A549 (cell line): ENCODE measurements around the gene MIA. TPM values are rescaled to one million over a fixed set of nuclear protein-coding genes. Genes with fewer than 3 reads are reported as not detected.

Source experiments
- ATAC-seq, 2 experiments: fragments of 200-7000 bp in 1 of 2; fragments of >200 bp in 1 of 2; cut with Nextera tagmentation in 1 of 2; cut with Tn5 transposase in 1 of 2; 3 replicates each; pipeline versions ENCODE4 v1.8.0 to v1.9.1; 2018 to 2020; ENCODE audit warnings: mild to moderate bottlenecking in 1 of 2, moderate library complexity in 1 of 2
- CTCF ChIA-PET: fragments of 300-600 bp; sonication (Branson Sonifier 250); formaldehyde crosslinking; extraction: SDS; loops from one replicate; lab custom pipeline; 2021; ENCODE audit warnings: antibody characterized with exemption, inconsistent platforms; lab: Yijun Ruan, JAX
- POLR2A ChIA-PET: fragments of 350-600 bp; formaldehyde crosslinking; extraction: SDS; loops from one replicate; lab custom pipeline; 2021; ENCODE audit warnings: antibody characterized with exemption, inconsistent platforms; lab: Yijun Ruan, JAX
- DNase-seq, 2 experiments: peaks; one replicate each; pipeline versions ENCODE4 v3.0.0 to v3.0.0-alpha.2; 2011 to 2016; ENCODE audit warnings: low read depth in 1 of 2, low spot score in 1 of 2
- FAIRE-seq: peaks from 2 replicates; lab custom pipeline; 2011; peaks lifted over from hg19 to GRCh38; lab: Jason Lieb, UNC
- H3K27ac ChIP-seq, 2 experiments: fragments of >200 bp; sonication (Bioruptor Twin); formaldehyde crosslinking; 3 replicates each; pipeline ENCODE4 v1.5.1; 2016 to 2017
- H3K4me1 ChIP-seq: fragments of >200 bp; sonication (Bioruptor Twin); formaldehyde crosslinking; 3 replicates; pipeline ENCODE4 v1.6.1; 2016
- H3K4me2 ChIP-seq: fragments of >200 bp; sonication (Bioruptor Twin); formaldehyde crosslinking; 3 replicates; pipeline ENCODE4 v1.6.1; 2016
- H3K4me3 ChIP-seq: fragments of >200 bp; sonication (Bioruptor Twin); formaldehyde crosslinking; 3 replicates; pipeline ENCODE4 v1.5.1; 2016
- H3K9me3 ChIP-seq: fragments of >200 bp; sonication (Bioruptor Twin); formaldehyde crosslinking; 3 replicates; pipeline ENCODE4 v1.6.1; 2016
- BCL3 ChIP-seq: fragments of >200 bp; sonication (Bioruptor Twin); formaldehyde crosslinking; IDR thresholded peaks from 3 replicates; pipeline ENCODE4 v1.6.1; 2016
- CBX2 ChIP-seq: fragments of 200-600 bp; sonication (generic); IDR thresholded peaks from 2 replicates; pipeline ENCODE4 v1.6.1; 2016; ENCODE audit warnings: low read depth, mild to moderate bottlenecking, borderline replicate concordance
- CBX8 ChIP-seq: fragments of 200-600 bp; sonication (generic); IDR thresholded peaks from 2 replicates; pipeline ENCODE4 v1.6.1; 2016
- CHD4 ChIP-seq: fragments of 200-600 bp; sonication (generic); IDR thresholded peaks from 2 replicates; pipeline ENCODE4 v1.6.1; 2016; ENCODE audit warnings: antibody characterized with exemption, mild to moderate bottlenecking, borderline replicate concordance
- CTCF ChIP-seq: fragments of >200 bp; sonication (Bioruptor Twin); formaldehyde crosslinking; IDR thresholded peaks from 3 replicates; pipeline ENCODE4 v1.5.1; 2016
- E2F6 ChIP-seq: IDR thresholded peaks from 2 replicates; pipeline ENCODE4 v1.6.1; 2012; ENCODE audit warnings: low read depth, borderline replicate concordance
- EHF ChIP-seq: fragments of 250-450 bp; sonication (Bioruptor Pico); IDR thresholded peaks from 2 replicates; pipeline ENCODE4 v1.5.0; 2020; ENCODE audit warnings: mild to moderate bottlenecking
- ELK1 ChIP-seq: fragments of 150-350 bp; IDR thresholded peaks from 2 replicates; pipeline ENCODE4 v1.6.1; 2014; ENCODE audit warnings: low read depth, mild to moderate bottlenecking, low read length
- EP300 ChIP-seq, 2 experiments: fragments of >200 bp; sonication (Bioruptor Twin); formaldehyde crosslinking; IDR thresholded peaks; 2 replicates in 1 of 2; 3 replicates in 1 of 2; pipeline ENCODE4 v1.6.1; 2016 to 2017
- FOSB ChIP-seq: fragments of 250-450 bp; sonication (Bioruptor Pico); IDR thresholded peaks from 2 replicates; pipeline ENCODE4 v1.5.0; 2020; ENCODE audit warnings: mild to moderate bottlenecking, moderate library complexity
- FOSL2 ChIP-seq, 2 experiments: fragments of 450-650 bp in 1 of 2; fragments of >200 bp in 1 of 2; sonication (Bioruptor Twin) in 1 of 2; formaldehyde crosslinking; IDR thresholded peaks; 2 replicates each; pipeline versions ENCODE4 v1.5.0 to v1.6.1; 2016 to 2020; ENCODE audit warnings: mild to moderate bottlenecking in 1 of 2, moderate library complexity in 1 of 2
- FOXS1 ChIP-seq: fragments of 250-450 bp; sonication (Bioruptor Pico); IDR thresholded peaks from 2 replicates; pipeline ENCODE4 v1.5.0; 2020; ENCODE audit warnings: mild to moderate bottlenecking, moderate library complexity
- HDAC2 ChIP-seq: fragments of 200-600 bp; sonication (generic); IDR thresholded peaks from 2 replicates; pipeline ENCODE4 v1.6.1; 2016
- HEYL ChIP-seq: fragments of 250-450 bp; sonication (Bioruptor Pico); IDR thresholded peaks from 2 replicates; pipeline ENCODE4 v1.8.0; 2021; ENCODE audit warnings: mild to moderate bottlenecking, moderate library complexity
- HOXA7 ChIP-seq: fragments of 250-450 bp; sonication (Bioruptor Pico); IDR thresholded peaks from 2 replicates; pipeline ENCODE4 v1.5.0; 2020; ENCODE audit warnings: mild to moderate bottlenecking, moderate library complexity
- HOXB13 ChIP-seq: fragments of 250-450 bp; sonication (Bioruptor Pico); IDR thresholded peaks from 2 replicates; pipeline ENCODE4 v1.5.0; 2020; ENCODE audit warnings: low read depth, mild to moderate bottlenecking, moderate library complexity
- JUN ChIP-seq, 2 experiments: fragments of >200 bp; sonication (Bioruptor Twin); formaldehyde crosslinking; IDR thresholded peaks; 2 replicates in 1 of 2; 3 replicates in 1 of 2; pipeline ENCODE4 v1.6.1; 2016 to 2017
- JUNB ChIP-seq: fragments of >200 bp; sonication (Bioruptor Twin); formaldehyde crosslinking; IDR thresholded peaks from 2 replicates; pipeline ENCODE4 v1.6.1; 2016
- KDM5A ChIP-seq: fragments of 200-600 bp; sonication (generic); IDR thresholded peaks from 2 replicates; pipeline ENCODE4 v1.6.1; 2016; ENCODE audit warnings: antibody characterized with exemption, mild to moderate bottlenecking
- MAFK ChIP-seq: fragments of 450-650 bp; IDR thresholded peaks from 2 replicates; pipeline ENCODE4 v1.6.1; 2014; ENCODE audit not compliant: partially characterized antibody
- MAX ChIP-seq: IDR thresholded peaks from 2 replicates; pipeline ENCODE4 v1.6.1; 2012
- MYC ChIP-seq: IDR thresholded peaks from 2 replicates; pipeline ENCODE4 v1.6.1; 2012; ENCODE audit warnings: mild to moderate bottlenecking, inconsistent platforms, low read length, improper control_type of control experiment, borderline replicate concordance
- NFE2L2 ChIP-seq: fragments of 150-350 bp; conservative IDR thresholded peaks from 2 replicates; pipeline ENCODE4 v1.6.1; 2014; ENCODE audit warnings: low read length
- POLR2A ChIP-seq: IDR thresholded peaks from 2 replicates; pipeline ENCODE4 v1.6.1; 2012; ENCODE audit warnings: mild to moderate bottlenecking, low read length
- POLR2AphosphoS2 ChIP-seq: conservative IDR thresholded peaks from 2 replicates; pipeline ENCODE4 v1.6.1; 2012; ENCODE audit warnings: low read length, improper control_type of control experiment, inconsistent platforms
- RAD21 ChIP-seq, 2 experiments: fragments of >200 bp in 1 of 2; sonication (Bioruptor Twin) in 1 of 2; formaldehyde crosslinking in 1 of 2; IDR thresholded peaks in 1 of 2; conservative IDR thresholded peaks in 1 of 2; 2 replicates in 1 of 2; 3 replicates in 1 of 2; pipeline ENCODE4 v1.6.1; 2012 to 2018; ENCODE audit warnings: inconsistent platforms in 1 of 2
- RARB ChIP-seq: fragments of 250-450 bp; sonication (Bioruptor Pico); IDR thresholded peaks from 2 replicates; pipeline ENCODE4 v1.8.0; 2021; ENCODE audit warnings: mild to moderate bottlenecking, moderate library complexity
- RCOR1 ChIP-seq: fragments of 150-350 bp; IDR thresholded peaks from 2 replicates; pipeline ENCODE4 v1.6.1; 2014; ENCODE audit warnings: antibody characterized with exemption, low read length, low read depth
- RFX5 ChIP-seq: fragments of 450-650 bp; IDR thresholded peaks from 2 replicates; pipeline ENCODE4 v1.7.1; 2014; ENCODE audit warnings: antibody characterized with exemption, mild to moderate bottlenecking, moderate library complexity
- RNF2 ChIP-seq: fragments of 200-600 bp; sonication (generic); IDR thresholded peaks from 2 replicates; pipeline ENCODE4 v1.6.1; 2016; ENCODE audit warnings: low read depth, mild to moderate bottlenecking, antibody characterized with exemption, moderate library complexity, borderline replicate concordance
- SREBF2 ChIP-seq: fragments of 450-650 bp; IDR thresholded peaks from 2 replicates; pipeline ENCODE4 v1.6.1; 2014; ENCODE audit warnings: mild to moderate bottlenecking, moderate library complexity
- TFCP2L1 ChIP-seq: fragments of 250-450 bp; sonication (Bioruptor Pico); IDR thresholded peaks from 2 replicates; pipeline ENCODE4 v1.5.0; 2021; ENCODE audit warnings: mild to moderate bottlenecking
- TP53 ChIP-seq: fragments of 250-450 bp; sonication (Bioruptor Pico); IDR thresholded peaks from 2 replicates; pipeline ENCODE4 v1.5.0; 2021; ENCODE audit warnings: mild to moderate bottlenecking, moderate library complexity
- USF2 ChIP-seq: fragments of 450-650 bp; IDR thresholded peaks from 2 replicates; pipeline ENCODE4 v1.6.1; 2014; ENCODE audit warnings: antibody characterized with exemption
- ZFP36 ChIP-seq: fragments of 450-650 bp; IDR thresholded peaks from 2 replicates; pipeline ENCODE4 v1.6.1; 2014; ENCODE audit warnings: borderline replicate concordance; ENCODE audit not compliant: partially characterized antibody
- ZNF302 ChIP-seq: fragments of 250-450 bp; sonication (Bioruptor Pico); IDR thresholded peaks from 2 replicates; pipeline ENCODE4 v1.9.0; 2021; ENCODE audit warnings: inconsistent platforms, mild to moderate bottlenecking, moderate library complexity
- ZSCAN20 ChIP-seq: fragments of 250-450 bp; sonication (Bioruptor Pico); IDR thresholded peaks from 2 replicates; pipeline ENCODE4 v1.8.0; 2022; ENCODE audit warnings: mild to moderate bottlenecking, moderate library complexity
- WGBS: methylation state at CpG from one replicate; pipeline ENCODE4 v1.1.6; 2017; ENCODE audit errors: missing lambda C conversion rate; 5-methylcytosine and 5-hydroxymethylcytosine counted together
- polyA plus RNA-seq, 4 experiments: library from polyadenylated mRNA; depleted of rRNA in 3 of 4; stranded (reverse); fragments of >200 nt; fragmentation: RNase III in 1 of 4; extraction: RNeasy Plus Mini Kit Qiagen cat#74134 plus additional on column Dnase treatment in 1 of 4; gene quantifications; 2 replicates in 3 of 4; 3 replicates in 1 of 4; pipeline ENCODE4 v1.2.3, GENCODE V29; 2011 to 2017

The MIA gene
- polyA plus RNA-seq, 2 of the 4 experiments (the other 2 are of a cell fraction) = not detected

- 2% methylated on average over 46 of the region's 46 CpGs for WGBS
- peak; percentile 89 to 90 for ATAC-seq
- DNase-seq = peak; percentile 100
- peak within 1 kb of the TSS; percentile 66 for H3K4me3 ChIP-seq
- peak within 1 kb of the TSS; percentile 92 for H3K4me2 ChIP-seq
- ChIA-PET CTCF (interaction anchor here (0.5 to 15.8 kb wide), 9 partner anchors 11 to 558 kb away, joined by 3 to 199 read pairs (median 5); partner anchors contain the start of genes EGLN2 and RAB4B), POLR2A (interaction anchor here (0.6 to 2.7 kb wide), 39 partner anchors 8 to 1109 kb away, joined by 3 to 94 read pairs (median 4); partner anchors contain the start of genes B9D2, BLVRB, COQ8B and EGLN2)
- H3K9me3 ChIP-seq = no peaks in the 10 kb centered on the region
- FAIRE-seq = peak; percentile 90
- peak within 1 kb of the TSS; percentile 91 for H3K27ac ChIP-seq
- peaks cover 51% of the 10 kb centered on the region for H3K4me1 ChIP-seq
- TF ChIP-seq ELK1 (no peak), TP53 (CRISPR knock-in tag) (peak; percentile 46), CTCF (no peak), JUNB (no peak), HEYL (CRISPR knock-in tag) (no peak), ZNF302 (CRISPR knock-in tag) (no peak), FOXS1 (CRISPR knock-in tag) (0 out of 2 replicates have a peak, but pooled peaks have one; percentile 1), SREBF2 (no peak), CBX8 (no peak), MAX (peak; percentile 98), CBX2 (no peak), JUN (IDR thresholded peaks at IDR 0.05) (peak; percentile 44 to 65), POLR2AphosphoS2 (no peak), ZSCAN20 (CRISPR knock-in tag) (no peak), NFE2L2 (0 out of 2 replicates have a peak, but pooled peaks have one; percentile 1), CHD4 (no peak), RAD21 (conservative IDR thresholded peaks at IDR 0.05 in 1 of 2, IDR thresholded peaks at IDR 0.05 in 1 of 2) (no peak), HOXA7 (CRISPR knock-in tag) (no peak), USF2 (no peak), HDAC2 (no peak), EHF (CRISPR knock-in tag) (peak; percentile 78; the same call in 1 of the 2 replicates), MYC (peak; percentile 97), RFX5 (no peak), HOXB13 (no peak), BCL3 (peak; percentile 89; the same call in 2 of the 3 replicates), TFCP2L1 (peak; percentile 92), ZFP36 (no peak), RCOR1 (no peak), RARB (CRISPR knock-in tag) (0 out of 2 replicates have a peak, but pooled peaks have one; percentile 43), RNF2 (no peak), KDM5A (no peak), FOSB (CRISPR knock-in tag) (no peak), FOSL2 (IDR thresholded peaks at IDR 0.05) (no peak), FOSL2 (CRISPR knock-in tag; IDR thresholded peaks at IDR 0.05) (no peak), E2F6 (peak; percentile 93), POLR2A (peak; percentile 85), MAFK (no peak), EP300 (IDR thresholded peaks at IDR 0.05) (no peak)
Observed at GRCh38 chr19:40750874-40751537, 24.3 kb upstream of the MIA start, which contains the start of gene SNRPA. TSS of gene SNRPA (plus strand) at chr19:40751203. CDS start at chr19:40751409, 206 bp downstream.
